Spleen (tissue), 3 donors: ENCODE measurements around the gene ABLIM3.

Experiments used
- POLR2A ChIP-seq, 3 donors: fragments of 450-650 bp; IDR thresholded peaks; one replicate each; pipeline ENCODE4 v1.5.1; 2017; ENCODE audit warnings: antibody characterized with exemption in 3 of 3, mild to moderate bottlenecking in 1 of 3
- POLR2AphosphoS5 ChIP-seq, 3 donors: sonication (generic); formaldehyde crosslinking; IDR thresholded peaks; one replicate each; pipeline ENCODE4 v1.5.1; 2017; ENCODE audit warnings: antibody characterized with exemption in 3 of 3

- TF ChIP-seq POLR2A (IDR thresholded peaks at IDR 0.05) (no peak), POLR2AphosphoS5 (IDR thresholded peaks at IDR 0.05) (no peak)
These were observed 82.0 kb downstream of the ABLIM3 start for GRCh38 chr5:149223081-149223848.
